Mucosa of descending colon (tissue), 3 donors: Measurements from ENCODE around the gene PSRC1. TPM values are rescaled to one million over a fixed set of nuclear protein-coding genes. Genes with fewer than 3 reads are reported as not detected.

Experiments
- ATAC-seq: fragments of 200-7000 bp; cut with Tn5 transposase; one replicate; pipeline ENCODE4 v1.9.1; 2020; ENCODE audit warnings: mild to moderate bottlenecking, moderate library complexity
- DNase-seq, 3 donors: peaks; one replicate each; pipeline ENCODE4 v3.0.0-alpha.2; 2020
- H3K36me3 ChIP-seq: fragments of 200-600 bp; one replicate; pipeline ENCODE4 v1.8.0; 2021; ENCODE audit warnings: low read depth, mild to moderate bottlenecking
- H3K4me1 ChIP-seq: fragments of 200-600 bp; one replicate; pipeline ENCODE4 v1.8.0; 2021; ENCODE audit warnings: low read depth, mild to moderate bottlenecking
- H3K4me3 ChIP-seq: fragments of 200-600 bp; one replicate; pipeline ENCODE4 v1.8.0; 2021; ENCODE audit warnings: mild to moderate bottlenecking
- H3K9me3 ChIP-seq: fragments of 200-600 bp; one replicate; pipeline ENCODE4 v1.8.0; 2021; ENCODE audit warnings: mild to moderate bottlenecking
- CTCF ChIP-seq: fragments of 200-600 bp; IDR thresholded peaks from one replicate; pipeline ENCODE4 v1.8.0; 2022; ENCODE audit warnings: antibody characterized with exemption, mild to moderate bottlenecking
- intact Hi-C, 2 donors: fragments of 100-400 bp; cut with DNase I in 1 of 2; cut with micrococcal nuclease in 1 of 2; formaldehyde crosslinking; loops; one replicate each; pipeline versions ENCODE4 v1.11.0 to v1.11.1; 2022; cut with DNase I, micrococcal nuclease
- total RNA-seq, 3 donors: library from RNA; stranded (reverse); fragmentation: NEBNext Ultra II Directional in 2 of 3; extraction: Animal tissue kit (Norgen Biotek cat#: 25700) in 2 of 3; gene quantifications; one replicate each; pipeline versions ENCODE4 v1.2.1 to v1.2.4, GENCODE V29; 2021 to 2023
- donor health status: DM: no; HTN: no; CAD: no; lungs with moderate emphysema.
- donor health status: DM: no; HTN: no; CAD: no.
- donor health status: DM: no; HTN: yes; CAD: no.

The PSRC1 gene
- total RNA-seq, 3 donors from 2014 or later: 3.4 to 9.0 (median 4.2) TPM

DNA sequence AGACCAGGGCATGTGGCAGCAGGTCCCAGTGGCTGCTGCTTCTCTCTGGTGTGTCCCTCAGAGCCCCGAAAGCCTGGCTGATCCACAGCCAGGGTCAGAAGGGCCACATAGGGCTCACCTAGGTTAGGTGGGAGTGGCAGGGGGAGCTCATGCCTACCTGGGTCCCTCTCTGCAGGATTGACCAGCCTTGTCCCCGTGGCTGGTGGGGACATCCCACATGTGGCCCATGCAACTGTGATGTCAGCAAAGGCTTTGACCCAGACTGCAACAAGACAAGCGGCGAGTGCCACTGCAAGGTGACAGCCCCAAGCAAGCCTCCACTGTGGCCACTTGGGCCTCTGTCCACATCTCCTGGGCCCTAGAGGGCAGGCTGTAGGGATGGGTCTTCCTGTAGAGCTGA is 17.9 kb downstream of the PSRC1 start:
- no peaks in the 10 kb centered on the region for H3K36me3 ChIP-seq
- ATAC-seq: no peak
- H3K9me3 ChIP-seq: no peaks in the 10 kb centered on the region
- no peaks in the 10 kb centered on the region for H3K4me1 ChIP-seq
- DNase-seq: peak in 1 of 3 donors; percentile 38
- no peak for TF ChIP-seq CTCF
- intact Hi-C loops: no loop called here
- no peak overlapping the region for H3K4me3 ChIP-seq

GRCh38 chr1:109264379-109264755 is 18.6 kb downstream of the PSRC1 start:
- intact Hi-C loops: loop anchor here in 1 of 2 donors (5.0 kb wide), 1 partner anchor 133 kb away; the partner anchor contains the start of gene SORT1
- no peak for ATAC-seq

GRCh38 chr1:109263597-109264378 is 19.2 kb downstream of the PSRC1 start:
- DNase-seq (peak; percentile 86 to 90 (median 87)), ATAC-seq (peak; percentile 95)
- intact Hi-C loops: loop anchor here in 1 of 2 donors (5.0 kb wide), 1 partner anchor 134 kb away; the partner anchor contains the start of gene SORT1
- H3K9me3 ChIP-seq: no peaks in the 10 kb centered on the region
- no peak overlapping the region for H3K4me3 ChIP-seq
- TF ChIP-seq CTCF: peak; percentile 92
- H3K36me3 ChIP-seq: no peaks in the 10 kb centered on the region
- H3K4me1 ChIP-seq: no peaks in the 10 kb centered on the region

More at GRCh38 chr1:109264379-109264755, 18.6 kb downstream of the PSRC1 start:
- Histone ChIP-seq H3K36me3 (no peaks in the 10 kb centered on the region), H3K4me3 (no peak overlapping the region), H3K4me1 (no peaks in the 10 kb centered on the region), H3K9me3 (no peaks in the 10 kb centered on the region)
- no peak for TF ChIP-seq CTCF
- peak in 1 of 3 donors; percentile 44 for DNase-seq

GRCh38 chr1:109263234-109263596 is 19.7 kb downstream of the PSRC1 start:
- no peak for TF ChIP-seq CTCF
- ATAC-seq: peak; percentile 2
- Histone ChIP-seq H3K4me3 (no peak overlapping the region), H3K36me3 (no peaks in the 10 kb centered on the region), H3K4me1 (no peaks in the 10 kb centered on the region), H3K9me3 (no peaks in the 10 kb centered on the region)
- no peak for DNase-seq
- intact Hi-C loops: loop anchor here in 1 of 2 donors (5.0 kb wide), 1 partner anchor 134 kb away; the partner anchor contains the start of gene SORT1

- DNase-seq (peak in 1 of 3 donors; percentile 49), ATAC-seq (no peak)
- no peak for TF ChIP-seq CTCF
- intact Hi-C loops: loop anchor here in 1 of 2 donors (5.0 kb wide), 1 partner anchor 135 kb away; the partner anchor contains the start of gene SORT1
- Histone ChIP-seq H3K4me3 (no peak overlapping the region), H3K9me3 (no peaks in the 10 kb centered on the region), H3K36me3 (no peaks in the 10 kb centered on the region), H3K4me1 (no peaks in the 10 kb centered on the region)
Observed at GRCh38 chr1:109262231-109263055, 20.5 kb downstream of the PSRC1 start.
